GM12878 (cell line): ENCODE data around the gene TMEM88. TPM values are rescaled to one million over a fixed set of nuclear protein-coding genes. Genes with fewer than 3 reads are reported as not detected.

Source experiments
- ATAC-seq: fragments of 200-7000 bp; cut with Tn5 transposase; 3 replicates; pipeline ENCODE4 v1.9.1; 2020; ENCODE audit warnings: mild to moderate bottlenecking, moderate library complexity
- BruUV-seq: library from RNA; stranded (reverse); fragments of 400-500 nt; replicated peaks from 2 replicates; lab custom pipeline; 2021; lab: Mats Ljungman, UMichigan
- CTCF ChIA-PET: fragments of 300-600 bp; sonication (Branson Sonifier 250); formaldehyde crosslinking; extraction: SDS; loops from one replicate; lab custom pipeline; 2021; ENCODE audit warnings: inconsistent platforms; lab: Yijun Ruan, JAX
- POLR2A ChIA-PET: fragments of 350-600 bp; formaldehyde crosslinking; extraction: SDS; loops from one replicate; lab custom pipeline; 2021; ENCODE audit warnings: inconsistent platforms; lab: Charles Lee
- RAD21 ChIA-PET: fragments of 300-600 bp; sonication (Branson Sonifier 250); formaldehyde crosslinking; loops from one replicate; lab custom pipeline; 2023; ENCODE audit warnings: antibody characterized with exemption; ENCODE audit not compliant: unreplicated experiment; lab: Charles Lee
- SMC1A ChIA-PET: fragments of 300-600 bp; sonication (Branson Sonifier 250); formaldehyde crosslinking; loops from one replicate; lab custom pipeline; 2023; ENCODE audit not compliant: unreplicated experiment, uncharacterized antibody; lab: Charles Lee
- DNase-seq: peaks from one replicate; pipeline ENCODE4 v3.0.0-alpha.2; 2011; ENCODE audit warnings: low read depth, low spot score
- FAIRE-seq: peaks from 3 replicates; lab custom pipeline; 2011; peaks lifted over from hg19 to GRCh38; lab: Jason Lieb, UNC
- H2AFZ ChIP-seq: 2 replicates; pipeline ENCODE4 v1.6.0; 2011; ENCODE audit warnings: low read depth, low read length, control low read depth; ENCODE audit not compliant: control insufficient read depth
- H3K27ac ChIP-seq: 2 replicates; pipeline ENCODE4 v1.5.1; 2011; ENCODE audit warnings: control low read depth; ENCODE audit not compliant: control insufficient read depth, insufficient read depth
- H3K27me3 ChIP-seq, 2 experiments: replicated peaks in 1 of 2; 2 replicates each; pipeline versions ENCODE4 v1.6.0 to v1.6.1; 2011; ENCODE audit warnings: low read length in 1 of 2; ENCODE audit not compliant: control insufficient read depth in 2 of 2, insufficient read depth in 2 of 2
- H3K36me3 ChIP-seq, 2 experiments: 2 replicates each; pipeline ENCODE4 v1.5.1; 2011; ENCODE audit warnings: low read length in 1 of 2; ENCODE audit not compliant: control insufficient read depth in 2 of 2, insufficient read depth in 2 of 2
- H3K4me1 ChIP-seq: 2 replicates; pipeline ENCODE4 v1.6.1; 2011; ENCODE audit warnings: mild to moderate bottlenecking, low read length, moderate library complexity, mixed read lengths; ENCODE audit not compliant: control insufficient read depth, insufficient read depth
- H3K4me2 ChIP-seq: 2 replicates; pipeline ENCODE4 v1.6.0; 2011; ENCODE audit warnings: control low read depth; ENCODE audit not compliant: control insufficient read depth, insufficient read depth
- H3K4me3 ChIP-seq: fragments of 200-600 bp; sonication (generic); 2 replicates; pipeline ENCODE4 v1.5.1; 2016
- H3K79me2 ChIP-seq: 2 replicates; pipeline ENCODE4 v1.6.0; 2011; ENCODE audit warnings: low read length; ENCODE audit not compliant: control insufficient read depth, insufficient read depth
- H3K9ac ChIP-seq: 2 replicates; pipeline ENCODE4 v1.8.0; 2011; ENCODE audit warnings: low read length, control low read depth, mixed read lengths; ENCODE audit not compliant: control insufficient read depth, insufficient read depth
- H3K9me3 ChIP-seq: replicated peaks from 3 replicates; pipeline ENCODE4 v1.5.1; 2011; ENCODE audit warnings: mild to moderate bottlenecking, low read length; ENCODE audit not compliant: control insufficient read depth, insufficient read depth
- H4K20me1 ChIP-seq: 2 replicates; pipeline ENCODE4 v1.6.0; 2011; ENCODE audit not compliant: control insufficient read depth, insufficient read depth
- DPF2 ChIP-seq: fragments of 450-650 bp; IDR thresholded peaks from 2 replicates; pipeline ENCODE4 v1.6.1; 2017; ENCODE audit warnings: mild to moderate bottlenecking
- EGR1 ChIP-seq, 2 experiments: IDR thresholded peaks; 1 replicate in 1 of 2; 2 replicates in 1 of 2; pipeline ENCODE4 v1.6.1; 2011 to 2012; ENCODE audit warnings: low read depth in 2 of 2, low read length in 2 of 2, borderline replicate concordance in 1 of 2, mild to moderate bottlenecking in 1 of 2, moderate library complexity in 1 of 2
- ESRRA ChIP-seq: IDR thresholded peaks from 2 replicates; pipeline ENCODE4 v1.6.1; 2012; ENCODE audit warnings: mild to moderate bottlenecking, low read length, improper control_type of control experiment
- FOXM1 ChIP-seq: IDR thresholded peaks from 2 replicates; pipeline ENCODE4 v1.6.1; 2012; ENCODE audit warnings: low read depth, mild to moderate bottlenecking, inconsistent platforms, low read length, moderate library complexity
- GATAD2B ChIP-seq: fragments of 450-650 bp; conservative IDR thresholded peaks from 2 replicates; pipeline ENCODE4 v1.6.1; 2017; ENCODE audit warnings: low read depth, mild to moderate bottlenecking, moderate library complexity
- IKZF1 ChIP-seq: fragments of 450-650 bp; conservative IDR thresholded peaks from 2 replicates; pipeline ENCODE4 v1.6.1; 2017; ENCODE audit warnings: antibody characterized with exemption, mild to moderate bottlenecking
- JUND ChIP-seq: IDR thresholded peaks from 2 replicates; pipeline ENCODE4 v1.6.1; 2012; ENCODE audit warnings: low read depth, mild to moderate bottlenecking, low read length, improper control_type of control experiment, moderate library complexity
- MTA2 ChIP-seq: fragments of 450-650 bp; IDR thresholded peaks from 2 replicates; pipeline ENCODE4 v1.6.1; 2016; ENCODE audit warnings: low read depth, mild to moderate bottlenecking, moderate library complexity
- NFIC ChIP-seq: IDR thresholded peaks from 2 replicates; pipeline ENCODE4 v1.6.1; 2012; ENCODE audit warnings: low read depth, mild to moderate bottlenecking, inconsistent platforms, low read length, moderate library complexity
- NRF1 ChIP-seq: conservative IDR thresholded peaks from 2 replicates; pipeline ENCODE4 v1.6.1; 2011; ENCODE audit warnings: mild to moderate bottlenecking, low read depth, low read length, improper control_type of control experiment
- ZNF274 ChIP-seq: IDR thresholded peaks from one replicate; pipeline ENCODE4 v1.8.0; 2011; ENCODE audit not compliant: insufficient read length, insufficient read depth
- WGBS: methylation state at CpG from one replicate; pipeline ENCODE4 v1.1.6; 2016; ENCODE audit warnings: low lambda C conversion rate; ENCODE audit not compliant: insufficient replicate concordance, insufficient coverage; ENCODE audit errors: missing lambda C conversion rate; 5-methylcytosine and 5-hydroxymethylcytosine counted together
- in situ Hi-C: fragments of 300-500 bp; cut with MboI; formaldehyde crosslinking; loops from 9 replicates; pipeline ENCODE4 v1.14.3; 2018; ENCODE audit warnings: mixed read lengths
- intact Hi-C: fragments of 100-400 bp; cut with micrococcal nuclease; formaldehyde crosslinking; loops from one replicate; pipeline ENCODE4 v1.14.2; 2022; ENCODE audit not compliant: unreplicated experiment
- polyA plus RNA-seq, 11 experiments: library from polyadenylated mRNA; depleted of rRNA in 4 of 11; unstranded in 6 of 11; stranded (reverse) in 5 of 11; fragments of >200 nt; fragmentation: Nextera tagmentation in 4 of 11; fragmentation: Illumina TruSeq in 1 of 11; extraction: Ambion mirVana in 4 of 11; extraction: Trizol in 1 of 11; gene quantifications; 1 replicate in 1 of 11; 2 replicates in 10 of 11; pipeline versions ENCODE4 v1.2.1 to v1.2.3, GENCODE V29; 2011 to 2016; ENCODE audit warnings: inconsistent platforms in 2 of 11, missing spikeins in 2 of 11, low read depth in 1 of 11
- total RNA-seq, 4 experiments: library from RNA; depleted of rRNA in 3 of 4; stranded (reverse); fragments of >200 nt in 3 of 4; fragmentation: Illumina TruSeq in 1 of 4; extraction: Trizol in 1 of 4; gene quantifications; 2 replicates each; pipeline versions ENCODE4 v1.2.1 to v1.2.3, GENCODE V29; 2013 to 2021

The TMEM88 gene
- total and polyA plus RNA-seq, 10 of the 15 experiments (the other 5 are each of a cell fraction or from before 2014, with no cell fraction given) = 0.21 to 2.2 (median 0.62) TPM; not detected in 5

DNA sequence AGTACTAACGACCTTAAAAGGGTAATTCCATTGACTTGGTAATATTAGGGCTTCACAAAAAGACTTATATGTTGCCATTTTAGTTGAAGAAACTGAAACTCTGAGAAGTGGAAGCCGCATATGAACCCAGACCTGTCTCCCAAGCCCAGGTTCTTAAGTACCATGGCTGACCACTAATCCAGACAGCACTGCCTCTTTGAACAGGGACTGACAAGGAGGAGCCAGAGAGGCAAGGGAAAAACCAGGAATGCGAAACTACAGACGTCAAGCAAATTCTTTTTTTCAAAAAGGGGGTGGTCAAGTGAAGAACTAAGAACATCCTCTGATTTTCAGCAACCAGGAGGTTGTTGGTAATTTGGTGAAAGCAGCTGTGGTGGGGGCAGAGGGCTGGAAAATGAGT, 18.2 kb downstream of the TMEM88 start:
- Histone ChIP-seq H3K27me3 (no peaks in the 10 kb centered on the region), H3K36me3 (no peaks in the 10 kb centered on the region; a peak in 2 of 4 replicates), H3K4me1 (0 out of 2 replicates have a peak, but pooled peaks cover 8% of the 10 kb centered on the region), H4K20me1 (no peaks in the 10 kb centered on the region), H3K79me2 (no peaks in the 10 kb centered on the region; the same call in 1 of the 2 replicates), H3K9me3 (no peaks in the 10 kb centered on the region), H3K27ac (no peak overlapping the region; the same call in 1 of the 2 replicates), H3K4me2 (no peak overlapping the region), H2AFZ (no peak overlapping the region), H3K4me3 (no peak overlapping the region), H3K9ac (no peak overlapping the region)
- DNase-seq (no peak), ATAC-seq (peak; percentile 58; the same call in 2 of the 3 replicates), FAIRE-seq (no peak)
- ChIA-PET POLR2A (interaction anchor here (1.2 kb wide), 1 partner anchor 186 kb away, joined by 3 read pairs; the partner anchor contains the start of gene TP53), RAD21 (interaction anchor here (0.8 to 1.5 kb wide), 2 partner anchors 14 to 59 kb away, joined by 3 read pairs; partner anchors contain the start of genes CNTROB and TRAPPC1), SMC1A (interaction anchor here (1.3 to 1.8 kb wide), 2 partner anchors 11 to 129 kb away, joined by 5 to 6 read pairs; no protein-coding TSS in a partner anchor), CTCF (interaction anchor here (1.1 to 15.5 kb wide), 5 partner anchors 10 to 112 kb away, joined by 3 to 308 read pairs (median 19); no protein-coding TSS in a partner anchor)
- 54% methylated on average over 4 of the region's 4 CpGs for WGBS
- TF ChIP-seq IKZF1 (0 out of 2 replicates have a peak, but pooled peaks have one; percentile 30), ZNF274 (no peak)
- in situ Hi-C loops (no loop called here), intact Hi-C loops (no loop called here)
- BruUV-seq = no TSS peak

GRCh38 chr17:7875804-7876370, 21.0 kb downstream of the TMEM88 start:
- DNase-seq (no peak), ATAC-seq (no peak), FAIRE-seq (no peak)
- H3K79me2 ChIP-seq = no peaks in the 10 kb centered on the region; the same call in 1 of the 2 replicates
- in situ Hi-C loops (no loop called here), intact Hi-C loops (no loop called here)
- ChIA-PET SMC1A (interaction anchor here (1.1 to 1.5 kb wide), 3 partner anchors 12 to 15 kb away, joined by 3 to 13 read pairs (median 4); no protein-coding TSS in a partner anchor), POLR2A (interaction anchor here (1.1 to 2.0 kb wide), 3 partner anchors 19 to 56 kb away, joined by 3 to 7 read pairs (median 5); partner anchors contain the start of genes CNTROB, NAA38 and TRAPPC1), CTCF (interaction anchor here (1.2 to 8.9 kb wide), 2 partner anchors 13 to 113 kb away, joined by 3 to 75 read pairs; no protein-coding TSS in a partner anchor), RAD21 (interaction anchor here (0.9 kb wide), 1 partner anchor 57 kb away, joined by 3 read pairs; no protein-coding TSS in a partner anchor)
- H3K9ac ChIP-seq = no peak overlapping the region
- no peak overlapping the region for H3K4me2 ChIP-seq
- H4K20me1 ChIP-seq = no peaks in the 10 kb centered on the region
- H3K36me3 ChIP-seq = peaks cover 0 to 2% of the 10 kb centered on the region in 2 experiments; a peak in 2 of 4 replicates
- BruUV-seq = TSS peak; percentile 51
- H3K27ac ChIP-seq = no peak overlapping the region
- no peak overlapping the region for H3K4me3 ChIP-seq
- no peak overlapping the region for H2AFZ ChIP-seq
- H3K9me3 ChIP-seq = no peaks in the 10 kb centered on the region
- 50% methylated on average over 2 of the region's 2 CpGs for WGBS
- TF ChIP-seq EGR1 (IDR thresholded peaks at IDR 0.05; ENCODE audit: borderline replicate concordance in 1 of 2, low read depth in 2 of 2, low read length in 2 of 2) = no peak
- no peak for TF ChIP-seq ESRRA
- TF ChIP-seq NFIC = no peak
- TF ChIP-seq JUND = no peak
- no peak for TF ChIP-seq GATAD2B
- no peak for TF ChIP-seq FOXM1
- no peak for TF ChIP-seq MTA2
- TF ChIP-seq DPF2 = no peak
- no peak for TF ChIP-seq NRF1
- no peaks in the 10 kb centered on the region for H3K27me3 ChIP-seq
- H3K4me1 ChIP-seq = peaks cover 13% of the 10 kb centered on the region
